Neural cell (in vitro differentiated cells): ENCODE data around the gene ZNF385D. TPM values are rescaled to one million over a fixed set of nuclear protein-coding genes. Genes with fewer than 3 reads are reported as not detected.

ENCODE experiments used
- H2AFZ ChIP-seq: fragments of 200-600, 300-800 bp; sonication (generic), shearing (Covaris generic); 2 replicates; pipeline ENCODE4 v1.6.0; 2014; ENCODE audit warnings: low read depth, mild to moderate bottlenecking, antibody characterized with exemption, low read length, moderate library complexity
- H3F3A ChIP-seq: fragments of 200-600 bp; shearing (Covaris generic); 2 replicates; pipeline ENCODE4 v1.6.1; 2016; ENCODE audit warnings: mild to moderate bottlenecking, moderate library complexity, mixed read lengths, antibody characterized with exemption, low read length; ENCODE audit not compliant: insufficient read depth, poor library complexity, severe bottlenecking
- H3K27ac ChIP-seq: fragments of 200-600, 300-800 bp; sonication (generic), shearing (Covaris generic); 2 replicates; pipeline ENCODE4 v1.5.1; 2014; ENCODE audit warnings: mild to moderate bottlenecking, low read length, moderate library complexity
- H3K27me3 ChIP-seq: fragments of 300-800, 200-600 bp; sonication (generic), shearing (Covaris generic); 2 replicates; pipeline ENCODE4 v1.6.0; 2014; ENCODE audit warnings: mild to moderate bottlenecking, low read depth, low read length, moderate library complexity; ENCODE audit not compliant: insufficient read depth
- H3K36me3 ChIP-seq: fragments of 300-800, 200-600 bp; sonication (generic), shearing (Covaris generic); 2 replicates; pipeline ENCODE4 v1.5.1; 2014; ENCODE audit warnings: mild to moderate bottlenecking, antibody characterized with exemption, low read length, moderate library complexity; ENCODE audit not compliant: insufficient read depth
- H3K4me2 ChIP-seq: fragments of 300-800, 200-600 bp; sonication (generic), shearing (Covaris generic); 2 replicates; pipeline ENCODE4 v1.6.0; 2014; ENCODE audit warnings: mild to moderate bottlenecking, low read length
- H3K4me3 ChIP-seq: fragments of 300-800, 200-600 bp; sonication (generic), shearing (Covaris generic); 2 replicates; pipeline ENCODE4 v1.5.1; 2014; ENCODE audit warnings: mild to moderate bottlenecking, low read length, moderate library complexity
- H3K79me2 ChIP-seq: fragments of 200-600 bp; shearing (Covaris generic); replicated peaks from 2 replicates; pipeline ENCODE4 v1.6.0; 2014; ENCODE audit warnings: mild to moderate bottlenecking, low read length, moderate library complexity; ENCODE audit not compliant: insufficient read depth
- H3K9ac ChIP-seq: fragments of 300-800, 200-600 bp; sonication (generic), shearing (Covaris generic); 2 replicates; pipeline ENCODE4 v1.6.1; 2016; ENCODE audit warnings: mild to moderate bottlenecking, low read length, mixed read lengths
- H3K9me2 ChIP-seq: fragments of 200-600 bp; shearing (Covaris generic); 2 replicates; pipeline ENCODE4 v1.6.1; 2016; ENCODE audit warnings: mild to moderate bottlenecking, low read length, mixed read lengths; ENCODE audit not compliant: insufficient read depth
- H3K9me3 ChIP-seq: fragments of 200-600, 300-800 bp; sonication (generic), shearing (Covaris generic); 2 replicates; pipeline ENCODE4 v1.6.1; 2016; ENCODE audit warnings: mild to moderate bottlenecking, mixed run types, low read length, moderate library complexity, mixed read lengths
- H4K20me1 ChIP-seq: fragments of 200-600 bp; shearing (Covaris generic); 2 replicates; pipeline ENCODE4 v1.6.1; 2016; ENCODE audit warnings: mild to moderate bottlenecking, mixed run types; ENCODE audit not compliant: insufficient read depth
- EP300 ChIP-seq: fragments of 450-650 bp; conservative IDR thresholded peaks from 2 replicates; pipeline ENCODE4 v1.6.1; 2014; ENCODE audit warnings: antibody characterized with exemption, mild to moderate bottlenecking, moderate library complexity; ENCODE audit not compliant: poor library complexity, severe bottlenecking
- EZH2 ChIP-seq: fragments of 200-600, 300-800 bp; shearing (Covaris generic), sonication (generic); IDR thresholded peaks from 2 replicates; pipeline ENCODE4 v1.6.1; 2014; ENCODE audit warnings: antibody characterized with exemption, low read length, borderline replicate concordance, mild to moderate bottlenecking; ENCODE audit not compliant: insufficient read depth, poor library complexity, severe bottlenecking
- MXI1 ChIP-seq: fragments of 450-650 bp; conservative IDR thresholded peaks from 2 replicates; pipeline ENCODE4 v1.6.1; 2014; ENCODE audit warnings: antibody characterized with exemption, mild to moderate bottlenecking; ENCODE audit not compliant: poor library complexity, severe bottlenecking
- POLR2AphosphoS5 ChIP-seq: IDR thresholded peaks from 2 replicates; pipeline ENCODE4 v1.6.1; 2012
- RAD21 ChIP-seq: fragments of 450-650 bp; conservative IDR thresholded peaks from 2 replicates; pipeline ENCODE4 v1.6.1; 2014; ENCODE audit warnings: antibody characterized with exemption, mild to moderate bottlenecking, moderate library complexity
- SMC3 ChIP-seq: fragments of 450-650 bp; conservative IDR thresholded peaks from 2 replicates; pipeline ENCODE4 v1.6.1; 2014; ENCODE audit warnings: antibody characterized with exemption, mild to moderate bottlenecking, moderate library complexity; ENCODE audit not compliant: poor library complexity
- TAF1 ChIP-seq: IDR thresholded peaks from 2 replicates; pipeline ENCODE4 v1.6.1; 2012; ENCODE audit warnings: low read depth
- polyA plus RNA-seq: library from polyadenylated mRNA; depleted of rRNA; stranded (reverse); fragments of >200 nt; gene quantifications from 2 replicates; pipeline ENCODE4 v1.2.3, GENCODE V29; 2014
- TF ChIP-seq, protein P1 (sequence below): fragments of 450-650 bp; IDR thresholded peaks from 2 replicates; pipeline ENCODE4 v1.5.1; 2014; ENCODE audit warnings: antibody characterized with exemption, mild to moderate bottlenecking, moderate library complexity; ENCODE audit not compliant: poor library complexity, severe bottlenecking
- TF ChIP-seq, protein P2 (sequence below): IDR thresholded peaks from 2 replicates; pipeline ENCODE4 v1.6.1; 2012; ENCODE audit warnings: borderline replicate concordance

Gene ZNF385D
- polyA plus RNA-seq, 1 donor from 2014 or later, result 3.4 TPM

DNA sequence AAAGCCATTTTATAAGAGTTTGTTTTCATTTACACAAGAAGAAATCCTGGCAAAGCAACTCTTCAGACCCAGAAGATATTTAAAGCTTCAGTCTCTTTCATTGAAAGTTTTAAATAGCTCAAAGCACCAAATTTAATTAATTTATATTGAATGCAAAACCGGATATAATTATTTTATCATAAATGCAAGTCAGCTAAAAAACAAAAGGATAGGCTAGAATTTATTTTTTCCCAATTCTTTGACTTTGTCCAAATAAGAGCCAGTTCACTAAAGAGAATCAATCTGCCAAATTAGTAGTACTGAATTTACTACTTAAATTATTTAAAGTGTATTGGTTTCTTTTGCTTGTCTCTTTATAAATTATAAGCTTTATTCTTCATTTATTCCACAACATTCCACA, 101.5 kb downstream of the ZNF385D start:
- no peak overlapping the region for H3K4me3 ChIP-seq
- no peaks in the 10 kb centered on the region for H3K9me3 ChIP-seq
- no peaks in the 10 kb centered on the region for H3F3A ChIP-seq
- H3K27me3 ChIP-seq, result no peaks in the 10 kb centered on the region
- H3K4me2 ChIP-seq, result no peak overlapping the region
- no peak overlapping the region for H2AFZ ChIP-seq
- H3K9me2 ChIP-seq, result no peaks in the 10 kb centered on the region
- no peak overlapping the region for H3K27ac ChIP-seq
- no peaks in the 10 kb centered on the region for H4K20me1 ChIP-seq
- TF ChIP-seq MXI1, result no peak
- TF ChIP-seq SMC3, result no peak
- TF ChIP-seq TAF1, result no peak
- TF ChIP-seq POLR2AphosphoS5, result no peak
- TF ChIP-seq, protein P1, sequence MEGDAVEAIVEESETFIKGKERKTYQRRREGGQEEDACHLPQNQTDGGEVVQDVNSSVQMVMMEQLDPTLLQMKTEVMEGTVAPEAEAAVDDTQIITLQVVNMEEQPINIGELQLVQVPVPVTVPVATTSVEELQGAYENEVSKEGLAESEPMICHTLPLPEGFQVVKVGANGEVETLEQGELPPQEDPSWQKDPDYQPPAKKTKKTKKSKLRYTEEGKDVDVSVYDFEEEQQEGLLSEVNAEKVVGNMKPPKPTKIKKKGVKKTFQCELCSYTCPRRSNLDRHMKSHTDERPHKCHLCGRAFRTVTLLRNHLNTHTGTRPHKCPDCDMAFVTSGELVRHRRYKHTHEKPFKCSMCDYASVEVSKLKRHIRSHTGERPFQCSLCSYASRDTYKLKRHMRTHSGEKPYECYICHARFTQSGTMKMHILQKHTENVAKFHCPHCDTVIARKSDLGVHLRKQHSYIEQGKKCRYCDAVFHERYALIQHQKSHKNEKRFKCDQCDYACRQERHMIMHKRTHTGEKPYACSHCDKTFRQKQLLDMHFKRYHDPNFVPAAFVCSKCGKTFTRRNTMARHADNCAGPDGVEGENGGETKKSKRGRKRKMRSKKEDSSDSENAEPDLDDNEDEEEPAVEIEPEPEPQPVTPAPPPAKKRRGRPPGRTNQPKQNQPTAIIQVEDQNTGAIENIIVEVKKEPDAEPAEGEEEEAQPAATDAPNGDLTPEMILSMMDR, result no peak
- TF ChIP-seq EP300, result no peak
- no peaks in the 10 kb centered on the region for H3K36me3 ChIP-seq
- no peaks in the 10 kb centered on the region for H3K79me2 ChIP-seq
- H3K9ac ChIP-seq, result no peak overlapping the region

DNA sequence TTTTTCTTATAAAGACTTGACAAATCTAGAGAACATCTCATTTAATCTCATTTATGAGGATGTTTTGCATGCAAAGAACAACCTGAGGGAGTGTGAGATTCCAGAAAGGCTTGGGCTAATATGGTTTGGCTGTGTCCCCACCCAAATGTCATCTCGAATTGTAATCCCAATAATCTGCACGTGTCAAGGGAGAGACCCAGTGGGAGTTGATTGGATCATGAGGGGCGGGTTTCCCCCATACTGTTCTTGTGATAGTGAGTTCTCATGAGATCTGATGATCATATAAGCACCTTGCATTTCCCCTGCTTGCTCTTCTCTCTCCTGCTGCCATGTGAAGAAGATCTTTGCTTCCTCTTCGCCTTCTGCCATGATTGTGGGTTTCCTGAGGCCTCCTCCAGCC, 103.0 kb downstream of the ZNF385D start:
- H2AFZ ChIP-seq, result no peak overlapping the region
- TF ChIP-seq RAD21, result no peak
- no peak for TF ChIP-seq EP300
- TF ChIP-seq, protein P1, result no peak
- TF ChIP-seq POLR2AphosphoS5, result no peak
- TF ChIP-seq, protein P2, sequence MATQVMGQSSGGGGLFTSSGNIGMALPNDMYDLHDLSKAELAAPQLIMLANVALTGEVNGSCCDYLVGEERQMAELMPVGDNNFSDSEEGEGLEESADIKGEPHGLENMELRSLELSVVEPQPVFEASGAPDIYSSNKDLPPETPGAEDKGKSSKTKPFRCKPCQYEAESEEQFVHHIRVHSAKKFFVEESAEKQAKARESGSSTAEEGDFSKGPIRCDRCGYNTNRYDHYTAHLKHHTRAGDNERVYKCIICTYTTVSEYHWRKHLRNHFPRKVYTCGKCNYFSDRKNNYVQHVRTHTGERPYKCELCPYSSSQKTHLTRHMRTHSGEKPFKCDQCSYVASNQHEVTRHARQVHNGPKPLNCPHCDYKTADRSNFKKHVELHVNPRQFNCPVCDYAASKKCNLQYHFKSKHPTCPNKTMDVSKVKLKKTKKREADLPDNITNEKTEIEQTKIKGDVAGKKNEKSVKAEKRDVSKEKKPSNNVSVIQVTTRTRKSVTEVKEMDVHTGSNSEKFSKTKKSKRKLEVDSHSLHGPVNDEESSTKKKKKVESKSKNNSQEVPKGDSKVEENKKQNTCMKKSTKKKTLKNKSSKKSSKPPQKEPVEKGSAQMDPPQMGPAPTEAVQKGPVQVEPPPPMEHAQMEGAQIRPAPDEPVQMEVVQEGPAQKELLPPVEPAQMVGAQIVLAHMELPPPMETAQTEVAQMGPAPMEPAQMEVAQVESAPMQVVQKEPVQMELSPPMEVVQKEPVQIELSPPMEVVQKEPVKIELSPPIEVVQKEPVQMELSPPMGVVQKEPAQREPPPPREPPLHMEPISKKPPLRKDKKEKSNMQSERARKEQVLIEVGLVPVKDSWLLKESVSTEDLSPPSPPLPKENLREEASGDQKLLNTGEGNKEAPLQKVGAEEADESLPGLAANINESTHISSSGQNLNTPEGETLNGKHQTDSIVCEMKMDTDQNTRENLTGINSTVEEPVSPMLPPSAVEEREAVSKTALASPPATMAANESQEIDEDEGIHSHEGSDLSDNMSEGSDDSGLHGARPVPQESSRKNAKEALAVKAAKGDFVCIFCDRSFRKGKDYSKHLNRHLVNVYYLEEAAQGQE, result no peak
- TF ChIP-seq EZH2, result no peak
- no peak for TF ChIP-seq MXI1
- no peak for TF ChIP-seq TAF1
- TF ChIP-seq SMC3, result no peak
- no peak overlapping the region for H3K4me3 ChIP-seq
- H4K20me1 ChIP-seq, result no peaks in the 10 kb centered on the region
- no peaks in the 10 kb centered on the region for H3K36me3 ChIP-seq
- H3K9me3 ChIP-seq, result no peaks in the 10 kb centered on the region
- H3K27me3 ChIP-seq, result no peaks in the 10 kb centered on the region
- no peaks in the 10 kb centered on the region for H3F3A ChIP-seq
- H3K9ac ChIP-seq, result no peak overlapping the region
- H3K9me2 ChIP-seq, result no peaks in the 10 kb centered on the region
- H3K27ac ChIP-seq, result no peak overlapping the region
- H3K79me2 ChIP-seq, result no peaks in the 10 kb centered on the region
- no peak overlapping the region for H3K4me2 ChIP-seq
